PFSK-1 (cell line): ENCODE results near the gene IQGAP2.

Source experiments
- SIN3A ChIP-seq: IDR thresholded peaks from 2 replicates; pipeline ENCODE4 v1.6.1; 2012; ENCODE audit warnings: mild to moderate bottlenecking, low read length, moderate library complexity, borderline replicate concordance; ENCODE audit not compliant: insufficient read depth
- TAF1 ChIP-seq: IDR thresholded peaks from 2 replicates; pipeline ENCODE4 v1.6.1; 2012; ENCODE audit warnings: low read length, control low read depth, borderline replicate concordance; ENCODE audit not compliant: insufficient read depth
- TF ChIP-seq, protein P1 (sequence below), 2 experiments: IDR thresholded peaks; 2 replicates each; pipeline versions ENCODE4 v1.6.1 to v1.8.0; 2011 to 2012; ENCODE audit warnings: low read depth in 2 of 2, low read length in 2 of 2, control low read depth in 1 of 2, inconsistent platforms in 1 of 2, mild to moderate bottlenecking in 1 of 2, moderate library complexity in 1 of 2; ENCODE audit not compliant: insufficient read depth in 1 of 2

DNA sequence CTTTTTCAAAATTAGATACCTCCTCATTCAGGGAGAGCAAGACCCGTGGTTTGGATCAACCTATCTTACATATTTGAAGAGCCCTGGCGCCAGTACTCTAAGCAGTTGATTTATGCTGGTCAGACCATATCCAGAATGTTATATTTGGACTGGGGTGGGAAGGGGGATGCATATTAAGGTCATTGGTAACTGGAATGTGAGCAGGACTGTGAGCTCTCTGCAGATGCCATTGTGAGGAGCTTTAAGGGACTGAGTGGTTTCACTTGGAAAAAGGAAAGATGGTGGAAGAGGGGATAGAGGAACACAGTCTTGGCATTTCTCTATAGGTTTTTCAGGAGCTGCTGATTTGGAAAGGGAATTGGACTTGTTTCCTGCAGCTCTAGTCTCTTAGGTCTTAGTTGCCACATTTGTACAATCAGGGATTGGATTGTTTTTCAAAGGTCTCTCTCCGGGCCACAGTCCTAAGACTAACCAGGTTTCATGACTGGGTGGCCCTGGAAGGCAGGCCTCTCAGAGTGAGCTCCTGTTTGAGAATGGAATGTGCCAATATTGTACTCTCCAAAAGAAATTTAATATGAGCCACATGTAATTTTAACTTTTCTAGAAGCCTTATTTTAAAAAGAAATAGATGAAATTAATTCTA is 287.1 kb downstream of the IQGAP2 start:
- TF ChIP-seq, protein P1, sequence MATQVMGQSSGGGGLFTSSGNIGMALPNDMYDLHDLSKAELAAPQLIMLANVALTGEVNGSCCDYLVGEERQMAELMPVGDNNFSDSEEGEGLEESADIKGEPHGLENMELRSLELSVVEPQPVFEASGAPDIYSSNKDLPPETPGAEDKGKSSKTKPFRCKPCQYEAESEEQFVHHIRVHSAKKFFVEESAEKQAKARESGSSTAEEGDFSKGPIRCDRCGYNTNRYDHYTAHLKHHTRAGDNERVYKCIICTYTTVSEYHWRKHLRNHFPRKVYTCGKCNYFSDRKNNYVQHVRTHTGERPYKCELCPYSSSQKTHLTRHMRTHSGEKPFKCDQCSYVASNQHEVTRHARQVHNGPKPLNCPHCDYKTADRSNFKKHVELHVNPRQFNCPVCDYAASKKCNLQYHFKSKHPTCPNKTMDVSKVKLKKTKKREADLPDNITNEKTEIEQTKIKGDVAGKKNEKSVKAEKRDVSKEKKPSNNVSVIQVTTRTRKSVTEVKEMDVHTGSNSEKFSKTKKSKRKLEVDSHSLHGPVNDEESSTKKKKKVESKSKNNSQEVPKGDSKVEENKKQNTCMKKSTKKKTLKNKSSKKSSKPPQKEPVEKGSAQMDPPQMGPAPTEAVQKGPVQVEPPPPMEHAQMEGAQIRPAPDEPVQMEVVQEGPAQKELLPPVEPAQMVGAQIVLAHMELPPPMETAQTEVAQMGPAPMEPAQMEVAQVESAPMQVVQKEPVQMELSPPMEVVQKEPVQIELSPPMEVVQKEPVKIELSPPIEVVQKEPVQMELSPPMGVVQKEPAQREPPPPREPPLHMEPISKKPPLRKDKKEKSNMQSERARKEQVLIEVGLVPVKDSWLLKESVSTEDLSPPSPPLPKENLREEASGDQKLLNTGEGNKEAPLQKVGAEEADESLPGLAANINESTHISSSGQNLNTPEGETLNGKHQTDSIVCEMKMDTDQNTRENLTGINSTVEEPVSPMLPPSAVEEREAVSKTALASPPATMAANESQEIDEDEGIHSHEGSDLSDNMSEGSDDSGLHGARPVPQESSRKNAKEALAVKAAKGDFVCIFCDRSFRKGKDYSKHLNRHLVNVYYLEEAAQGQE (IDR thresholded peaks at IDR 0.05; ENCODE audit: insufficient read depth in 1 of 2, low read depth in 2 of 2, low read length in 2 of 2): no peak
- TF ChIP-seq SIN3A (no peak), TAF1 (no peak)
